GM19395 (cell line): ENCODE results near the gene ATG4B.
"Not testable (repeated sequence)": the region's sequence is repeated elsewhere in the genome, so short reads cannot be mapped to it uniquely, and the experiment has no call there.

Source experiments
- ATAC-seq: cut with Tn5 transposase; IDR thresholded peaks from one replicate; pipeline ENCODE4 v1.9.1; 2021; ENCODE audit warnings: mild to moderate bottlenecking, moderate library complexity; ENCODE audit not compliant: unreplicated experiment

Gene ATG4B

DNA sequence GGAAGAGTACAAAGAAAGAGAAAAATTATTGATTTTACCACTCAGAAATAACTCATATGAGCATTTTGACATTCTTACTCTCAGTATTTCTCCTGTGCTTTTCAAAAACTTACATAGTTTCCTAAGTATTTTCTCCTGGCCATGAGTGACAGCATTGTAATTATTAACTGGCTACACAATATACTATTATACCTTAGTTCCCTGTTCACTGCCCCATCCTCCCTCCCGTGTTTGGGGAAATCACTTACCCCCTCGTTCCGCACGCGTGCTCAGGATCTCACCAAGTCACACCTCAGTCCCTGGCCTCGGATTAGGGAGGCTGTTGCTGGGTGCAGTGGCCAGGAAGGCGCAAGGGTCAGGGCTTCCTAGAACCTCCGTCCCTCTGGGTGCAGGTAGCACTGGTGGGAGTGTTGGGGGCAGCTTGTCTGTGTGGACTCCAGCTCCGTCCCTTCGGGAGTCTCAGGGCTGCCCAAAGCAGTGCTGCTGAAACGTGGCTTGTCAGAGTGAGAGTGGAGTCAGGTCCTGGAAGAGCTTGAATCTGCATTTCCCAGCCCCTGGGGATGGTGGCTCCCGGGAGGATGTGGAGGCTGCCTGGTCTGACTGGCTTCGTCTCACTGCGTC is 23.2 kb downstream of the ATG4B start:
- ATAC-seq, result no peak

DNA sequence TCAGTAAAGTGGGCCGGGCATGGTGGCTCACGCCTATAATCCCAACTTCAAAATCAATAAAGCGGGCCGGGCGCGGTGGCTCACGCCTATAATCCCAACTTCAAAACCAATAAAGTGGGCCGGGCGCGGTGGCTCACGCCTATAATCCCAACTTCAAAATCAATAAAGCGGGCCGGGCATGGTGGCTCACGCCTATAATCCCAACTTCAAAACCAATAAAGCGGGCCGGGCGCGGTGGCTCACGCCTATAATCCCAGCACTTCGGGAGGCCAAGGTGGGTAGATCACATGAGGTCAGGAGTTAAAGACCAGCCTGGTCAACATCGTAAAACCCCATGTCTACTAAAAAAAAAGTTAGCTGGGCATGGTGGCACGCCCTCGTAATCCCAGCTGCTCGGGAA is 25.2 kb downstream of the ATG4B start:
- not testable (repeated sequence) for ATAC-seq

DNA sequence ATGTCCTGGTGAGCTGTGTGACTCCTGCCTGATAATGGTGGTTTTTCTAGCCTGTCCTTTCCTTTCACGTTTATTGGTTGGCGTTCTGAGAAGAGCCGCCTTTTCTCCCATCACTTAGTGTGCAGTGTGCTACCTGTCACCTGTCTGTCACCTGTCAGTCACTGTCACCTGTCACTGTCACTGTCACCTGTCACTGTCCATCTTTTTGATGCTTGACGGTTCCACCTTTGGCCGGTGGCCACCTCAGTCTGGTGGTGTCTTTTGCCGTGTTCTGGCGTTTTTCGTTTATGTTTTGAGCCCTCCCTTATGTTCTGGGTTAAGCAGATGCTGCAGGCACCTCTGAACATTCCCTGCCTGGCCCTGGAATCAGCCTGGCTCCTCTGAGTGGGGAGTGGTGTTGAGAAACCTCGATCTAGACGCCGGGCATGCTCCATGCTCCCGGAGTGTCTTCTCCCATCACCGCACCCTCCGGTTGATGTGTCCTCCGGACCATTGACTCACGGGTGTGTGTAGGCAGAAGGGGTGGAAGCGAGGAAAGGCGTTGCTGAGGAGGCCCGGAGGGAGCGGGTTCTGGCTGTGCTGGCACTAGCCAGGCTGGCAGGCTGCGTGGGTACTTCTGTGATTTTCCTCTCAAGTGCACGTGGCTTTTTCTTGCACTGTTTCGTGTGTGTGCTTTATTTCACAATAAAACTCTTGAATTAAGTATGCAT is 28.4 kb downstream of the ATG4B start:
- no peak for ATAC-seq

DNA sequence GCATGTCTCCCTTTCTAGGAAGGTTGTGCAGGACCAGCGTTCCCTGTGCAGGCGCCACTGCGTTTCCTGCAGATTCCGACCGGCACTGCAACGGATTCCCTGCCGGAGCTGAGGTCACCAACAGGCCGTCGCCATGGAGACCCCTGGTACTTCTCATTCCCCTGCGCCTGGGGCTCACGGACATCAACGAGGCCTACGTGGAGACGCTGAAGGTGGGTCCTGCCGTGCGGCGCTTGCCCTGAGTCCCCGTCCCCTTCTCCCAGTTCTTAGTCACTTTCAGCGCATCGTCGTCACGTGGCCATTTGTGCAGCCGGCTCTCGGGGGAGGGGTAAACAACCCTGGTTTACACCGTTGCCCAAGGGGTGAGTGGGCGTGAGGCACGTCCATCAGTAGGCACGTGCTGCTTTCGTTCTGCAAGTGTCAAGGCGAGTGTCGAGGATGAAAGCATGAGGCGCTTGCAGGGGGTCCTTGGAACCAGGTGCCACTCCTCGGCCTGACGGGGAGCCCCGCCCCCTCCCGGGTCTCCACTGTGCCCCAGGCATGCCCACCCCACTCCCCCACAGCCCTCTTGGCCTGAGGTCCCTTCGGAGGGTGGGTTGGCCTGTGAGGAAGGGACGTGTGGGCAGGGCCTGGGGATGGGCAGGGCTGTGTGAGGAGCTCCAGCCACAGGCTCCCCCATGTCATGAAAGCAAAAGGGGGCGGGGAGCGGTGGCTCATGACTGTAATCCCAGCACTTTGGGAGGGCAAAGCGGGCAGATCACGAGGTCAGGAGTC is 29.3 kb downstream of the ATG4B start:
- ATAC-seq, result no peak

DNA sequence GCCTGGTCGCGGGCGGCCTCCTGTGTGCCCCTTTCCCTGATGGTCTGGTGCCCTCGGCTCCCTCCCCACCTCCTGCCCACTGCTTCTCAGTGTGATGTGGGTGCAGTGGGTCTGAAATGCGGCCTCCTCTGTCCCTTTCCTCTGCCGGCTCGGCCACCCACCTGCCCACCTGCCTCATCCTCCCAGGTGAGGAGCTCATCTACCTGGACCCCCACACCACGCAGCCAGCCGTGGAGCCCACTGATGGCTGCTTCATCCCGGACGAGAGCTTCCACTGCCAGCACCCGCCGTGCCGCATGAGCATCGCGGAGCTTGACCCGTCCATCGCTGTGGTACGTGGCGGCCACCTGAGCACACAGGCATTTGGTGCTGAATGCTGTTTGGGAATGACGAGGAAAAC is 30.9 kb downstream of the ATG4B start:
- no peak for ATAC-seq

DNA sequence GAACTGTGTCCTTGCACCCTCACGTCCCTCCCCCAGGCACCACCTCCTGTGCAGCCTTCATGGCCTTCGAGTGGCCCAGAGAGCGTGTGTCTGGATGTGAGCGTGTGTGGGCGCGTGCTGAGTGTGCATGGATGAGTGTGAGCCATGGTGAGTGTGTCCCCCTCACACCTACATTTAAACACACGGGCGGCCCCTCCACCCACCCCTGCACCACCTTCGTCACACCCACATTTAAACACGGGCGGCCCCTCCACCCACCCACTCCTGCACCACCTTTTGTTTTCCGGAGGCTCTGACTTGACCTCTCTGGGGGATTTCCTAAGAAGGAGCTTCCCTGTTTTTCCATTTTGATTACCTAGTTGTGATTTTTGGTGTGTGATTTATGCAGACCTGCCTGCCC is 31.3 kb downstream of the ATG4B start:
- ATAC-seq, result no peak

DNA sequence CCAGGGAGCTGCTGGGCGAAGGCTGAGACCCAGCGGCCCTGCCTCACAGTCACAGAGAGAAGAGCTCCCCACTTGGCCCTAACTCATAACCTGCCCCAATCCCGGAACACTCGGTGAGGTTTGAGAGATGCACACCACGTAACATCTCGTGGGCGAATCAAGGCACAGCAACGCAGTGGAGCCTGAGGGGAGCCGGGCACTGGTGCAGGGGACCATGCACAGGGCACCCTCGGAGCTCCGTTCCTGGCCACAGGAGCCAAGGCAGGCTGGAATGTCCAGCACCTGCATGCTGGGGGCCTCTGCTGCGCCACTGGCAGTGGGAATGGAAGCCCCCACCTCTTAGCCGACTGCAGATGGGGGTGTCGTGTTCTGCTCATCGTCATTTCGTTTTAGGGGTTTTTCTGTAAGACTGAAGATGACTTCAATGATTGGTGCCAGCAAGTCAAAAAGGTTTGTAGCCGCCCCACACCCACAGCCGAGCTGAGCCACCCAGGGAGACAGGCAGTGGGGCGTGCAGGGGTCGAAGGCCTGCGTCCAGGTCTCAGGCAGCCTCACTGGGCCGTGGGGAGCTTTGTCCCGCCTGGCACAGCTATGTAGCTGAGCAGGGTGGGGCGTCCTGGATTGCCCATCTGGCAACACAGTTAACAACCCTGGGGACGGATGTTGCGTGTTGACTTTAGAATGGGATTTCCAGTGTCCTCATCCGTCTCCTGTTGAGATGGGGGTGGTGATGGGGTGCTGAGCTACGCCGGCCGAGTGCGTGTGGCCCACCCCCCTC is 33.0 kb downstream of the ATG4B start:
- ATAC-seq, result no peak

DNA sequence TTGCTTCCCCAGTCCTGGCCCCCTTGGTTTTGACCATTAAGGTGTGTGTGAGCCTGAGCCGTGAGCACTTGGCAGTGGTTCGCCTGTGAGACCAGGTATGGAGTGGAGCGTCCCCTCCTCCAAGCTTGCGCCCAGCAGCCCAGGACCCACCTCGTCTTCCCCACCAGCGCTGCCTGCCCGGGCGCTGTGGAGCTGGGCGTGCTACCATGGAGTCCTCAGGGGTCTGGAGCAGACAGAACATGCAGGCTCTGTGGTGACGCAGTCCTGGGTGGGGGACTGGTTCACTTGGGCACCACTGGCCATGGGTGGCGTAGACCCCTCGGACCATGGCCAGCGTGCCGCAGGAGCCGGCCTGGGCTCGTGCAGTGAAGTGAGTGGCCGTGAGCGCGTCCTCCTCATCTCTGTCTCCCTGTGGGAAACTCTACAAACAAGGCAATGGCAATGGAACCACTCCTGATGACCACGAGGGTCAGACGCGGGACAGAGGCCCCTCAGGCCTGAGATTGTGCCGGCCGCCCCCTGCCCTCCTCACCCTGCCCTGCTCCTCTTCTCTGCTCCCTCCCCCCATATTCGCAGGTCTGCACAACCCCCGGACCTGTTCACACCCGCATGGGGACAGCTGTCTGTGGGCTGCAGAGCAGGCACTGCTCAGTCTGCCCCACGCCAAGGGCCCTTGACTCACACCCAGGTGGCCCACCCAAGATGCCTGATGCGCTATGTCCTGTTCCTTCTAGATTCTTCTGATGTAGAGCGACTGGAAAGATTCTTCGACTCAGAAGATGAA is 34.2 kb downstream of the ATG4B start:
- ATAC-seq, result no peak

DNA sequence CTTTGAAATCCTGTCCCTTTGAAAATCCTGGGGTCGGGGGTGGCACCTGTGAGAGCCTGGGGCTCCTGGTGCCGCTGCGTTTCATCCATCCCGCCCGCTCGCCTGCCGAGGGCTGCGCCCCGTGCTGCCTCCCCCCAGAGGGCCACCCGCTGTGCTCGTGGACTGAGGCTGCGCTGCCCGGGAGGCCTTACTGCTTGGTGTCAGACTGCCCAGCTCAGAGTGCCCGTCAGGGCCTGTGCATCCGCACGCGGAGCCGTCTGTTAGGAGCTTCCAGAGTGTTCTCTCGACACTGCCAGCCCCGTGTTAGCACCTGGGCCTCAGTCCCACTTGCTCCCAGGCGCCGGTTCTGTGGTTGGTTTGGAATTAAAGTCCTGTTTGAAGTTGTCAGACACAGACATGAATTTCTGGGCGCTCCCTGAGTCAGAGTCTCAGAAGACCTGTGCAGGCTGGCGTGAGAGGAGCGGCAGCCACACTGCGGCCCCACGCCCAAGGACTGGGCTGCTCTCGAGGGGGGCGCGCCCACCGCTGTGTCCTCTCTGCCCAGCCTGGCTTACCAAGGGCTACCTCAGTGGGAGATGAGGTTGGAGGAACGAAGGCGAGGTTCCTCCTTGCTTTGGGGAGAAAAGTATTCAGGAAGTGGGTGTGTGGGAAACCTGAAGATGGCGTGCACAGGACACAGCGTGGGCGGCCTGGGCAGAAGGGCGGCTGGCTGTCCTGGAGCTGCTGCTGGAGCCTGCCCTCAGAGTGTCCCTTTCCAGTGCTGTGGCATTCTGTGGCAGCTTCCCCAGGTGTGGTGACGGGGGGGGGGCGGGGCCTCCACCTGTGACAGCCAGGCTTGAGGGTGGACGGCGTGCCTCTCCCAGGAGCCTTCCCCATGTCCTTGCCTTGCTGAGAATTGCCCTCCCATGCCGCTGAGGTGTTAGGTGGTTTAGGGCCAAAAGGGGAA is 35.0 kb downstream of the ATG4B start:
- ATAC-seq, result no peak

DNA sequence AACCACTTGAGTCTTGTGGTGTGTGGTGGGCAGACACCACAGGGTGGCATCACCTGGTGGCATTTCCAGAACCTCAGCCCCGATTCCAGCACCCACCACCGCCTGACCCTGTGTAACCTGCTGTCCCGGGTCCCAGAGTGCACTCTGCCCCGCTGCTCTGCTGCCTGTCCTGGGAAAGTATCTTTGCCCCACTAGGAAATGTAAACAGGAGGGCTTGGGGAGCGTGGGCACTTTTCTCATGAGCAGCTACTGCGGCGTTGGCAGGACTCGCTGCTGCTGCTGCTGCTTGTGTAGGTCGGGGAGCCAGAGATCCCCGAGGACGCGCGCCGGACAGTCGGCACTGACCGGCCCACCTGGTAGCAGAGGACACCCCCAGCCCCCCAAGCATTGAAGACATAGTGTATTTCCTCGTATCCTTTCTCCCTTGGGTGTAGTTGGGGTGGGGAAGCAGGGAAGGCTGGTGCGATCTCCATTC is 35.7 kb downstream of the ATG4B start:
- ATAC-seq, result no peak

DNA sequence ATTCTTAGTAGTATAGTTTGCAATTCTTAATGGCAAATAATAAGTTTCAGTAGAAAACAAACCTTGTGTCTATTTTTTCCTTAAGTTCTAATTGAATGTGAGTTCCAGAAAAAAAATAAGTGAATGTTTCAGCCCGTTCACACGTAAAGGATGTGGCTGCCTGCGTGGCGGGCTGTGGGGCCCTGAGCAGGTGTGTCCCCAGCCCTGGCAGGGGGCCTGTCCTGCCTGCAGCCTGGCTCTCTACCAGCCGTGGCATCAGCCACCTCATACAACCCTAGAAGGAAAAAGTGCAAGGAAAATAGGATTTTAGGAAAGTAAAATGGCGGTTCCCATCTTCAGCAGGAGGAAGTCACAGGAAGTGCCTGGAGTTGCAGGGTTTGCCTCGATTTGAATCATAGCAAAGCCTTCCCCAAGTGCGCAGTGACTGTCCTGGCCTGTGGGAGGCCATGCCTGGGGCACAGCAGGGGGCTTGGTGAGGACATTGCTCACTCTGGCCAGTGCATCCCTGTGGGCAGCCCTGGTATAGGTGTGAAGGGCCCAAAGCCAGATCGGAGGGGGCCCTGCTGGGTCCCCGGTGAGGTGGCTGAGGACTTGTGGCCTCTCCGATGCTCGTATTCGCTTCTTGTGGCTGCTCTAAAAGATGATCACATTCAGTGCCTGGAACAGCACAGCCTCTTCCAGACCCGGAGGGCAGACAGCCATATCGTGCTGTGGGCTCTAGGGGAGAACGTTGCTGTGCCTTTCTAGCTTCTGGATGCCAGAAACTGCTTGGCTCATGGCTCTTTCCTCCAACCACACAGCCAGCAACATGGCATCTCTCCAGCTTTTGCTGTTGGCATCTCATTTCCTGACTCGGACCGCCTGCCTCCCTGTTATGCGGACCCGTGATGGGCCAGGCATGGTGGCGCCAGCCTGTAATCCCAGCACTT is 36.6 kb downstream of the ATG4B start:
- ATAC-seq, result no peak

DNA sequence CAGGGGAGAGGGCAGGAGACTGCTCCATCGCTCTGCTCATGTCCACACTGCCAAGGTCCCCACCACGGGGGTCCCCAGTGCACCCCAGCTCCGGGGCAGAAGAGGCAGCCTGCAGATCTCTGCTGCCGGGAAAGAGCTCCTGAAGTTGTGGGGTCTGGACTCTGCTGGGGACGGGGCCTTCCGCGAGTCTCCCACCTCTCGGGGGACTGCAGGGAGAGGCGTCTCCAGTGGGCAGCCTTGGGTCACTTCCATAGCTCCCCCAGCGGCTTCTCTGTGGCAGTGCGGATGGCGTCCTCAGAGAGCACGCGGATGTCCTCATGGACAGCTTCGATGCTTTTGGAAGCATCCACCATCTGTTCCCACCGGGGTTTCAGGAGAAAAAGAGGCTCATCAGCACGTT is 38.4 kb downstream of the ATG4B start:
- ATAC-seq, result no peak

DNA sequence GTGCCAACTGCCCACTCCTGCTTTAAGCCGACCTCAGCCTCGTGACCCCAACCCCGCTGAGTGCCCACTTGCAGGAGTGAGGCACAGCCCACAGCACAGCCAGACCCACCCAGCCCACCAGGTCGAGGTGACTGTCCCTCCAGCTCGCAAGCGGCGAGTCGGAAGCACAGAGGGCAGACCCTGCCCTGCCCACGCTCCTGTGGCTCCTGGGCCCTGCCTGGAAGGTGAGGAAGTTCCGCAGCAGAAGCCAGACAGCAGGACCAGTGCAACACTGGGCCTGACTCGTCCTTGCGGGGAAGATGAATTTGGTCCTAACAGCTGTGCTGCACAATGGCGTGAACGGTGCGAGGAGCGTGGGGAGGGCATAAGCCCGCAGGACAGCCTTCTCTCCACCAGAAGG is 39.2 kb downstream of the ATG4B start:
- no peak for ATAC-seq

DNA sequence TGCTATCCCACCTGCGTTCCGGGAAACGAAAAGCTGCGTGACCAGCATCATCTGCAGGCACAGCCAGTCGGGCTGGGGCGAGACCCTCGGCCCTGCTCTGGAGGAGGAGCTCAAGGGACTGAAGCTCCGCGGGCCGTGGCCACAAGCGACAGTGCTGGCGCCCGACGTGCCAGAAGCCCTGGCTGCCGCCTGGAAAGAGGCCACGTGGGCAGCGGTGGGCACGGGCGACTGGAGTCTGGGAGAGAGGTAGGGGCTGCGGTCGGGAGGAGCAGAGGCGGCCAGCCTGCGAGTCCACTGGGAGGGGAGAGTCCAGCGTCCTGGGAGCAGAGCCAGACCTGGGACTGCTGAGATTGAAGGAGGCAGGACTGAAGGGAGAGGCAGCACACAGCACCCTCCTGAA is 39.9 kb downstream of the ATG4B start:
- no peak for ATAC-seq

DNA sequence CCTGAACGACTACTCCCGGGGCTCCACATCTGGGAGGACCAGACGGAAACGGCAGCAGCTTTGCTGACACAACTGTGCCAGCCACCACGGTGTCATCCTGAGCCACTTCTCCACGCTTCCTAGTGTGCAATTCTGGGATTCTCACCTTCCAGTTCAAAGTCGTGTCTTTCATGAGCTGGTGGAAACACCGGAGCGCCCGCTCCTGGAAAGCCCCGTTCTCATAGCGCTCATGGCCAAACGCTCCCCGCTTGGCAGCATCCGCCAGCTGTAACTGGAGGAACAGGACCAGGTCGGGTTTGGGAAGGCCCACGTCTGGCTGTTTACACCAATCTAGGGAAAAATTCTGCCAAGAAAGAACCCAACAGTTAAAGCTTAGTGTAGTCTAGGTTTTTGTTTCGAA is 40.8 kb downstream of the ATG4B start:
- no peak for ATAC-seq

DNA sequence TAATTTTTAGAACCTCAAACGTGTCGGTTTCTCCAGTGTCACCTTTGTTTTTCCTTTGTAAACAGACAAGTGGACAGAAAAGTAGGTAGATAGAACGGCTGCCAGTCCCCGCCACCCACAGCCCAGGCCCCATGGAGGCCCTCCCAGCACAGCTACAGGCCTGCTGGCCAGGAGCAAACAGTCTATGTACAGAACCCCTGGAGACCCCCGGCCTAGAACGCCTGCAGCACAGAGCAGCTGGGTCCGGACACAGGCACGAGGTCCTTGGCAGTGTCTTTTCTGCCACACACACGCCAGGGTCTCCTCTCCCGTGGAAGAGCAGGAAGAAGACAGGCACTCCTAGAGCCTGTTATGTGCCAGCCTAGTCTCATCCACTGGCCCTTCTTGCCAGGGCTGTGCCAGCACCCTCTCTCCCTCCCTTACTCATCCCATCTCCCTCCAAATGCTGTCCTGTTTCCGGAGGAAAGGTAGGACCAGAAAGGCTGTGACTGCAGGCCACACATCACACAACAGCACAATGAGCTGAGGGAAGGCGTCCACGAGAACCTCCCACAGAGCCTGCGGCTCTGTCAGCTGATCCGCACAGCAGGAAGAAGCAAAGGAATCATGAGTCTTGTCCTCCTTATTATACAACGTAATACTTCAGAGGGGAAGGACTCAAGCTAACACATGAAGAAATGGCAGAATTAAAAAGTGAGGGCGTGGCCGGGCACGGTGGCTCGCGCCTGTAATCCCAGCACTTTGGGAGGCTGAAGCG is 41.5 kb downstream of the ATG4B start:
- ATAC-seq, result no peak

DNA sequence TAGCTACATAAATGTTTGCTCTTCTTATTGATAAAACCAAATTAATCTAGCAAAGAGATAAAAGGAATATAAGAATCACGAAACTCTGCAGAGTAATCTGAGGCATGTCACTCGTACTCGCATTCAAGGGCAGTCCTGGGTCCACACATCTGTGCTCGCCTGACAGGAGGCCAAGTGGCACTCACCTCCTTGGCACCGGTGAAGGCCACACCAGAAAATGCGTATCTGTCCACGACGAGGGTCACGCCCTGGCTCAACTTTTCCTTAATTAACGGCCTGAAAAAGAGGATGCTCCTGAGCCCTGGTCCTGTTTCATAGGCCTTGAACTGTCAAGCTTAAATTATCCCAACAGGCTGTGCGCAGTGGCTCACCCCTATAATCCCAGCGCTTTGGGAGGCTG is 42.6 kb downstream of the ATG4B start:
- no peak for ATAC-seq
